ENCODE results near the gene ODF2. TPM values are rescaled to one million over a fixed set of nuclear protein-coding genes. Genes with fewer than 3 reads are reported as not detected.

The ODF2 gene
- total RNA-seq, 1 experiment from 2014 or later = 46.8 TPM

DNA sequence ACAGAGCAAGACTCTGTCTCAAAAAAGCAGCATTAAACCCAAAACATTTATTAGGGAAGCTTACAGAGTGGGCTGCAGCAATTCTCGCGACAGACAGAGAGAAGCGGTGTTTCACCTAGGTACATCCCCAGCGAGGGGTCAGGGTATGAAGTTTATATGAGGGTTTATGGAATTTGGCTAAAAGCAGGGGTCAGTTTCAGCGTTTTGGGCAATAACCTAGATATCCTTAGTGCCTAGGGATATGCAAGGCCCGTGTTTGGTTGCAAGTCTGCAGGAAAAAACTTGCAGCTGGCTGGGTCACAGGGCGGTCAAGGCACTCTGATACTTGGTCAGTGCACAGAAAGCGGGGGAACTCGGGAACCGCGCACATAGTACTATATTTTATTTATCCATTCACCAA lies 48.1 kb downstream of the ODF2 start:
- POLR2A ChIA-PET = no interaction called here
- Histone ChIP-seq H3K9me3 (ENCODE audit: control insufficient read depth in 1 of 2, insufficient read depth in 1 of 2, low read depth in 1 of 2, low read length in 2 of 2) (no peaks in the 10 kb centered on the region), H3K79me2 (ENCODE audit: insufficient read depth, low read length) (peaks cover 24% of the 10 kb centered on the region), H3K36me3 (ENCODE audit: control insufficient read depth in 1 of 2, insufficient read depth in 2 of 2, low read length in 2 of 2) (peaks cover 11 to 22% of the 10 kb centered on the region in 2 experiments; a peak in 2 of 4 replicates), H4K20me1 (ENCODE audit: insufficient read depth) (no peaks in the 10 kb centered on the region), H3K9ac (ENCODE audit: low read length) (peak overlapping the region; percentile 91), H3K9me2 (ENCODE audit: insufficient read depth) (no peaks in the 10 kb centered on the region), H3K27ac (ENCODE audit: low read depth, low read length) (peak overlapping the region; percentile 62), H3K4me3 (replicated peaks in 1 of 2; ENCODE audit: low read depth in 1 of 2, low read length in 2 of 2) (peak overlapping the region; percentile 85 to 96), H3K4me1 (ENCODE audit: control insufficient read depth in 1 of 2, insufficient read depth in 2 of 2, low read length in 2 of 2) (peaks cover 11 to 23% of the 10 kb centered on the region in 2 experiments), H3K27me3 (ENCODE audit: insufficient read depth, low read length) (no peaks in the 10 kb centered on the region), H3K4me2 (ENCODE audit: low read length) (peak overlapping the region; percentile 89), H2AFZ (ENCODE audit: low read depth, low read length, poor library complexity, severe bottlenecking) (peak overlapping the region; percentile 54)
- BruUV-seq (replicated peaks) = TSS peak; percentile 89
- CTCF ChIA-PET = no interaction called here
- RAD21 ChIA-PET (ENCODE audit: low non-redundant PET in 1 of 2, low total read pairs in 2 of 2, uncharacterized antibody in 2 of 2, unreplicated experiment in 2 of 2) = no interaction called here
- DNase-seq (ENCODE audit: low read depth, low spot score) (no peak), ATAC-seq (no peak)
- TF ChIP-seq TCF7L2 (IDR thresholded peaks at IDR 0.05; ENCODE audit: borderline replicate concordance, extremely low read depth, insufficient read depth, insufficient read length) (no peak), EGR1 (IDR thresholded peaks at IDR 0.05; ENCODE audit: low read depth) (no peak), EZH2phosphoT487 (IDR thresholded peaks at IDR 0.05; ENCODE audit: borderline replicate concordance) (no peak), FOSL1 (IDR thresholded peaks at IDR 0.05; ENCODE audit: low read depth) (no peak)
- TF ChIP-seq, protein P1, sequence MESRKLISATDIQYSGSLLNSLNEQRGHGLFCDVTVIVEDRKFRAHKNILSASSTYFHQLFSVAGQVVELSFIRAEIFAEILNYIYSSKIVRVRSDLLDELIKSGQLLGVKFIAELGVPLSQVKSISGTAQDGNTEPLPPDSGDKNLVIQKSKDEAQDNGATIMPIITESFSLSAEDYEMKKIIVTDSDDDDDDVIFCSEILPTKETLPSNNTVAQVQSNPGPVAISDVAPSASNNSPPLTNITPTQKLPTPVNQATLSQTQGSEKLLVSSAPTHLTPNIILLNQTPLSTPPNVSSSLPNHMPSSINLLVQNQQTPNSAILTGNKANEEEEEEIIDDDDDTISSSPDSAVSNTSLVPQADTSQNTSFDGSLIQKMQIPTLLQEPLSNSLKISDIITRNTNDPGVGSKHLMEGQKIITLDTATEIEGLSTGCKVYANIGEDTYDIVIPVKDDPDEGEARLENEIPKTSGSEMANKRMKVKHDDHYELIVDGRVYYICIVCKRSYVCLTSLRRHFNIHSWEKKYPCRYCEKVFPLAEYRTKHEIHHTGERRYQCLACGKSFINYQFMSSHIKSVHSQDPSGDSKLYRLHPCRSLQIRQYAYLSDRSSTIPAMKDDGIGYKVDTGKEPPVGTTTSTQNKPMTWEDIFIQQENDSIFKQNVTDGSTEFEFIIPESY (IDR thresholded peaks at IDR 0.05; ENCODE audit: extremely low read depth, insufficient replicate concordance, low read length) = no peak
- intact Hi-C loops (cut with micrococcal nuclease) = no loop called here
